Measurements from ENCODE around the gene DTD1. TPM values are rescaled to one million over a fixed set of nuclear protein-coding genes. Genes with fewer than 3 reads are reported as not detected.

Gene DTD1
- 76.7 to 80.5 TPM (median 79.0 TPM) in 5 replicates for total RNA-seq (2022; extraction: Qiagen RNA extraction)

GRCh38 chr20:18587665-18588573, at the start of gene DTD1:
Gene DTD1 (plus strand): TSS chr20:18588054. CDS start chr20:18588073, 19 bp downstream.

GRCh38 chr20:18566892-18567738, 20.7 kb upstream of the DTD1 start, which contains the start of gene SMIM26:
Gene SMIM26 (plus strand): TSS chr20:18567432. CDS start chr20:18567479, 47 bp downstream.

GRCh38 chr20:18813483-18813882, 225.6 kb downstream of the DTD1 start, which contains the start of gene SCP2D1:
Gene SCP2D1 (plus strand): TSS chr20:18813783. CDS start chr20:18813816, 33 bp downstream.

Other genes with a start within 250 kb of the DTD1 start
- gene DZANK1, start 121.0 kb upstream of the DTD1 start, total RNA-seq (2022; extraction: Qiagen RNA extraction) = 2.4 to 3.2 TPM (median 2.6 TPM) in 5 replicates
- 14.3 to 20.4 TPM (median 14.8 TPM) in 5 replicates for gene POLR3F, start 120.7 kb upstream of the DTD1 start, total RNA-seq (2022; extraction: Qiagen RNA extraction)
- 11.0 to 15.3 TPM (median 13.2 TPM) in 5 replicates for gene RBBP9, start 90.8 kb upstream of the DTD1 start, total RNA-seq (2022; extraction: Qiagen RNA extraction)
- gene SEC23B, start 80.1 kb upstream of the DTD1 start, total RNA-seq (2022; extraction: Qiagen RNA extraction) = 52.1 to 64.9 TPM (median 53.9 TPM) in 5 replicates
- 127 to 144 TPM (median 134 TPM) in 5 replicates for gene SMIM26, start 20.6 kb upstream of the DTD1 start, total RNA-seq (2022; extraction: Qiagen RNA extraction)
- not detected in 5 replicates for gene SCP2D1, start 225.7 kb downstream of the DTD1 start, total RNA-seq (2022; extraction: Qiagen RNA extraction)

Data from A549 treated with Hydrocortisone at 1 μM for 4 hours (cell line).